Measurements from ENCODE around the gene MTUS2.

- TF ChIP-seq SP1 (IDR thresholded peaks at IDR 0.05) (no peak), FOXA1 (IDR thresholded peaks at IDR 0.05) (no peak), BHLHE40 (IDR thresholded peaks at IDR 0.05; ENCODE audit: borderline replicate concordance) (no peak), TARDBP (IDR thresholded peaks at IDR 0.05) (no peak), ZNF384 (IDR thresholded peaks at IDR 0.05) (no peak), PKNOX1 (IDR thresholded peaks at IDR 0.05) (no peak), FOXK2 (IDR thresholded peaks at IDR 0.05) (no peak), SUZ12 (IDR thresholded peaks at IDR 0.05) (no peak), ELF4 (IDR thresholded peaks at IDR 0.05) (no peak), HDGF (IDR thresholded peaks at IDR 0.05; ENCODE audit: borderline replicate concordance) (no peak), NFRKB (IDR thresholded peaks at IDR 0.05) (no peak)
These were observed 351.1 kb downstream of the MTUS2 start for GRCh38 chr13:29171244-29171643.

Data from HEK293T (cell line).